HepG2 (cell line): ENCODE data around the gene PGM5. TPM values are rescaled to one million over a fixed set of nuclear protein-coding genes. Genes with fewer than 3 reads are reported as not detected.

Experiments used
- ATAC-seq: fragments of 200-7000 bp; cut with Tn5 transposase; 3 replicates; pipeline ENCODE4 v1.9.1; 2020; ENCODE audit warnings: mild to moderate bottlenecking, moderate library complexity
- BruUV-seq: library from RNA; stranded (reverse); fragments of 400-500 nt; replicated peaks from 2 replicates; lab custom pipeline; 2021; lab: Mats Ljungman, UMichigan
- CTCF ChIA-PET: fragments of 300-600 bp; formaldehyde crosslinking; extraction: SDS; loops from one replicate; lab custom pipeline; 2021; ENCODE audit warnings: low total read pairs, inconsistent platforms, low intra/inter-chr PET ratio; lab: Yijun Ruan, JAX
- POLR2A ChIA-PET: fragments of 350-600 bp; sonication (Branson Sonifier 250); formaldehyde crosslinking; loops from one replicate; lab custom pipeline; 2020; ENCODE audit warnings: antibody characterized with exemption, inconsistent platforms; lab: Yijun Ruan, JAX
- DNase-seq: peaks from one replicate; pipeline ENCODE4 v3.0.0-alpha.2; 2015; ENCODE audit warnings: low spot score
- FAIRE-seq: peaks from 3 replicates; lab custom pipeline; 2011; peaks lifted over from hg19 to GRCh38; lab: Jason Lieb, UNC
- H2AFZ ChIP-seq: one replicate; pipeline ENCODE4 v1.6.1; 2011; ENCODE audit warnings: low read length, inconsistent platforms
- H3K27ac ChIP-seq: fragments of 300-600 bp; 3 replicates; pipeline ENCODE4 v1.8.0; 2011; ENCODE audit warnings: mixed run types, mild to moderate bottlenecking, mixed read lengths, low read length, inconsistent platforms; ENCODE audit not compliant: insufficient read depth; ENCODE audit errors: extremely low read length
- H3K27me3 ChIP-seq, 2 experiments: fragments of 200-600 bp in 1 of 2; 2 replicates in 1 of 2; 3 replicates in 1 of 2; pipeline versions ENCODE4 v1.6.0 to v1.8.0; 2011; ENCODE audit warnings: low read length in 2 of 2, mild to moderate bottlenecking in 2 of 2, moderate library complexity in 2 of 2, inconsistent platforms in 1 of 2; ENCODE audit not compliant: insufficient read depth in 2 of 2, control insufficient read depth in 1 of 2
- H3K36me3 ChIP-seq, 2 experiments: fragments of 200-600 bp in 1 of 2; replicated peaks in 1 of 2; 2 replicates in 1 of 2; 3 replicates in 1 of 2; pipeline versions ENCODE4 v1.5.1 to v1.8.0; 2011; ENCODE audit warnings: low read length in 2 of 2, inconsistent platforms in 1 of 2; ENCODE audit not compliant: insufficient read depth in 2 of 2, control insufficient read depth in 1 of 2
- H3K4me1 ChIP-seq: 2 replicates; pipeline ENCODE4 v1.5.1; 2012; ENCODE audit warnings: low read length, inconsistent platforms; ENCODE audit not compliant: insufficient read depth
- H3K4me2 ChIP-seq: 2 replicates; pipeline ENCODE4 v1.6.0; 2011; ENCODE audit warnings: low read depth, low read length, inconsistent platforms
- H3K4me3 ChIP-seq, 3 experiments: fragments of 200-600 bp in 1 of 3; sonication (generic), shearing (Covaris generic) in 1 of 3; replicated peaks in 1 of 3; 2 replicates each; pipeline ENCODE4 v1.5.1; 2011 to 2016; ENCODE audit warnings: low read length in 3 of 3, inconsistent platforms in 2 of 3, low read depth in 2 of 3, mild to moderate bottlenecking in 2 of 3, control low read depth in 1 of 3, mixed read lengths in 1 of 3; ENCODE audit not compliant: insufficient read depth in 1 of 3
- H3K79me2 ChIP-seq: one replicate; pipeline ENCODE4 v1.6.1; 2011; ENCODE audit warnings: low read length, inconsistent platforms; ENCODE audit not compliant: insufficient read depth
- H3K9ac ChIP-seq: 2 replicates; pipeline ENCODE4 v1.6.0; 2011; ENCODE audit warnings: mild to moderate bottlenecking, low read depth, low read length, inconsistent platforms; ENCODE audit not compliant: insufficient read depth
- H3K9me3 ChIP-seq: 2 replicates; pipeline ENCODE4 v1.5.1; 2012; ENCODE audit warnings: mild to moderate bottlenecking, low read length
- H4K20me1 ChIP-seq: 2 replicates; pipeline ENCODE4 v1.6.0; 2011; ENCODE audit warnings: inconsistent platforms, mild to moderate bottlenecking, low read length, moderate library complexity; ENCODE audit not compliant: insufficient read depth
- ATF7-NPFF ChIP-seq: sonication (generic); formaldehyde crosslinking; IDR thresholded peaks from 2 replicates; pipeline ENCODE4 v1.8.1; 2023; ENCODE audit warnings: mild to moderate bottlenecking, low read depth, missing genetic modification reagents, moderate library complexity
- DMAP1 ChIP-seq: IDR thresholded peaks from 2 replicates; pipeline ENCODE4 v1.6.1; 2016
- E2F1 ChIP-seq: sonication (generic); formaldehyde crosslinking; IDR thresholded peaks from 2 replicates; pipeline ENCODE4 v1.5.0; 2020; ENCODE audit warnings: missing genetic modification reagents
- ELF1 ChIP-seq: sonication (generic); formaldehyde crosslinking; IDR thresholded peaks from 2 replicates; pipeline ENCODE4 v1.4.0; 2020; ENCODE audit warnings: missing genetic modification reagents
- GFI1 ChIP-seq: sonication (generic); formaldehyde crosslinking; IDR thresholded peaks from 2 replicates; pipeline ENCODE4 v1.5.0; 2020; ENCODE audit warnings: missing genetic modification reagents, mild to moderate bottlenecking, borderline replicate concordance
- HES4 ChIP-seq: sonication (generic); formaldehyde crosslinking; IDR thresholded peaks from 2 replicates; pipeline ENCODE4 v1.9.0; 2021; ENCODE audit warnings: mild to moderate bottlenecking, missing genetic modification reagents, borderline replicate concordance
- HNRNPL ChIP-seq: fragments of 200-400 bp; formaldehyde crosslinking; IDR thresholded peaks from 2 replicates; pipeline ENCODE4 v1.6.1; 2017; ENCODE audit warnings: mild to moderate bottlenecking, low read depth, low read length
- LCORL ChIP-seq, 2 experiments: fragments of 450-650 bp in 1 of 2; sonication (generic) in 1 of 2; formaldehyde crosslinking in 1 of 2; IDR thresholded peaks; 2 replicates each; pipeline versions ENCODE4 v1.5.0 to v1.6.1; 2017 to 2020; ENCODE audit warnings: antibody characterized with exemption in 1 of 2, missing genetic modification reagents in 1 of 2
- MTA3 ChIP-seq: sonication (generic); formaldehyde crosslinking; IDR thresholded peaks from 2 replicates; pipeline ENCODE4 v1.4.0; 2020; ENCODE audit warnings: missing genetic modification reagents
- RBM22 ChIP-seq: fragments of 200-400 bp; formaldehyde crosslinking; optimal IDR thresholded peaks from 2 replicates; pipeline ENCODE3; 2017; ENCODE audit warnings: mild to moderate bottlenecking, low read length, moderate library complexity
- SMAD9 ChIP-seq: sonication (generic); formaldehyde crosslinking; IDR thresholded peaks from 2 replicates; pipeline ENCODE4 v1.5.1; 2020; ENCODE audit warnings: mild to moderate bottlenecking, missing genetic modification reagents
- SRSF4 ChIP-seq: fragments of 200-400 bp; formaldehyde crosslinking; IDR thresholded peaks from one replicate; pipeline ENCODE4 v1.6.1; 2018; ENCODE audit warnings: mild to moderate bottlenecking, low read depth, low read length, moderate library complexity; ENCODE audit not compliant: poor library complexity, severe bottlenecking
- TCF7 ChIP-seq: sonication (generic); IDR thresholded peaks from 2 replicates; pipeline ENCODE4 v1.6.1; 2016; ENCODE audit warnings: antibody characterized with exemption, low read depth
- THYN1 ChIP-seq: sonication (generic); formaldehyde crosslinking; IDR thresholded peaks from 2 replicates; pipeline ENCODE4 v1.8.1; 2023; ENCODE audit warnings: low read depth, mild to moderate bottlenecking, moderate library complexity, missing genetic modification reagents, borderline replicate concordance
- ZEB1 ChIP-seq: IDR thresholded peaks from 2 replicates; pipeline ENCODE4 v1.6.1; 2012; ENCODE audit warnings: mild to moderate bottlenecking, low read depth, inconsistent platforms; ENCODE audit not compliant: insufficient replicate concordance
- ZMYM4 ChIP-seq: sonication (generic); formaldehyde crosslinking; IDR thresholded peaks from 2 replicates; pipeline ENCODE4 v1.8.1; 2023; ENCODE audit warnings: mild to moderate bottlenecking, missing genetic modification reagents
- ZNF615 ChIP-seq: sonication (generic); formaldehyde crosslinking; IDR thresholded peaks from 2 replicates; pipeline ENCODE4 v1.5.0; 2020; ENCODE audit warnings: mild to moderate bottlenecking, missing genetic modification reagents, borderline replicate concordance
- ZNF792 ChIP-seq: IDR thresholded peaks from 2 replicates; pipeline ENCODE4 v1.6.1; 2016
- ZNF891 ChIP-seq: sonication (generic); formaldehyde crosslinking; IDR thresholded peaks from 2 replicates; pipeline ENCODE4 v1.5.0; 2020; ENCODE audit warnings: mild to moderate bottlenecking, missing genetic modification reagents
- ZSCAN31 ChIP-seq: sonication (generic); formaldehyde crosslinking; IDR thresholded peaks from 2 replicates; pipeline ENCODE4 v1.5.0; 2020; ENCODE audit warnings: low read depth, mild to moderate bottlenecking, missing genetic modification reagents
- WGBS: methylation state at CpG from one replicate; pipeline ENCODE4 v1.1.6; 2017; ENCODE audit warnings: low lambda C conversion rate; 5-methylcytosine and 5-hydroxymethylcytosine counted together
- in situ Hi-C: cut with HindIII; loops from 2 replicates; pipeline ENCODE4 v1.10.0; 2017; ENCODE audit warnings: low pct_unique_long_range_greater_than_20kb; ENCODE audit not compliant: extremely low pct_ligation_motif_present
- intact Hi-C: fragments of 100-400 bp; cut with micrococcal nuclease; formaldehyde crosslinking; loops from one replicate; pipeline ENCODE4 v1.10.0; 2022; ENCODE audit not compliant: unreplicated experiment
- polyA plus RNA-seq, 8 experiments: library from polyadenylated mRNA; depleted of rRNA in 3 of 8; stranded (reverse) in 7 of 8; unstranded in 1 of 8; fragments of >200 nt; fragmentation: Illumina TruSeq in 4 of 8; extraction: Trizol in 4 of 8; gene quantifications; 2 replicates each; pipeline versions ENCODE4 v1.2.1 to v1.2.3, GENCODE V29; 2011 to 2016; ENCODE audit warnings: low read depth in 4 of 8, missing spikeins in 1 of 8, mixed read lengths in 1 of 8; ENCODE audit not compliant: insufficient read depth in 1 of 8
- total RNA-seq, 5 experiments: library from RNA; depleted of rRNA; stranded (reverse); fragments of >200 nt; fragmentation: Illumina TruSeq; extraction: Trizol; gene quantifications; 2 replicates each; pipeline ENCODE4 v1.2.3, GENCODE V29; 2016; ENCODE audit warnings: low read depth in 1 of 5

The PGM5 gene
- total and polyA plus RNA-seq, 2 of the 13 experiments (the other 11 are each of a cell fraction or from before 2014, with no cell fraction given), result not detected

- TF ChIP-seq THYN1, result no peak
- TF ChIP-seq ZNF891 (CRISPR knock-in tag), result no peak
- peak; percentile 95 for TF ChIP-seq LCORL (IDR thresholded peaks at IDR 0.05)
- TF ChIP-seq LCORL (CRISPR knock-in tag; IDR thresholded peaks at IDR 0.05), result no peak
- FAIRE-seq, result no peak
- in situ Hi-C loops (no loop called here), intact Hi-C loops (no loop called here)
- 0% methylated on average over 1 of the region's 1 CpG for WGBS
- Histone ChIP-seq H3K9ac (no peak overlapping the region), H4K20me1 (no peaks in the 10 kb centered on the region), H3K4me1 (no peaks in the 10 kb centered on the region), H3K9me3 (no peaks in the 10 kb centered on the region), H3K79me2 (no peaks in the 10 kb centered on the region), H3K4me3 (no peak overlapping the region), H3K4me2 (no peak overlapping the region), H3K27ac (no peak overlapping the region), H3K36me3 (no peaks in the 10 kb centered on the region), H2AFZ (no peak overlapping the region), H3K27me3 (no peaks in the 10 kb centered on the region)
- no peak for DNase-seq
- no peak for ATAC-seq
- ChIA-PET POLR2A (no interaction called here), CTCF (no interaction called here)
- BruUV-seq, result no TSS peak
Observed at GRCh38 chr9:68482548-68482947, 126.1 kb downstream of the PGM5 start.

- no peaks in the 10 kb centered on the region for H4K20me1 ChIP-seq
- H3K4me1 ChIP-seq, result no peaks in the 10 kb centered on the region
- ATAC-seq (no peak), FAIRE-seq (no peak), DNase-seq (no peak)
- no peaks in the 10 kb centered on the region for H3K27me3 ChIP-seq
- no peaks in the 10 kb centered on the region for H3K79me2 ChIP-seq
- no peaks in the 10 kb centered on the region for H3K36me3 ChIP-seq
- H3K4me3 ChIP-seq, result no peak overlapping the region
- TF ChIP-seq MTA3, result no peak
- TF ChIP-seq SRSF4, result no peak
- no peak for TF ChIP-seq RBM22
- no peak for TF ChIP-seq GFI1 (CRISPR knock-in tag)
- no peak for TF ChIP-seq ELF1 (CRISPR knock-in tag)
- TF ChIP-seq HNRNPL, result no peak
- no peak for TF ChIP-seq TCF7
- no peak for TF ChIP-seq ZMYM4 (CRISPR knock-in tag)
- no peak for TF ChIP-seq E2F1 (CRISPR knock-in tag)
- TF ChIP-seq ZSCAN31 (CRISPR knock-in tag), result no peak
- TF ChIP-seq ZEB1, result no peak
- no peak for TF ChIP-seq ZNF615 (CRISPR knock-in tag)
- no peak for TF ChIP-seq ATF7-NPFF (CRISPR knock-in tag)
- no peak for TF ChIP-seq ZNF792 (CRISPR knock-in tag)
- no peak for TF ChIP-seq HES4 (CRISPR knock-in tag)
- TF ChIP-seq DMAP1 (CRISPR knock-in tag), result no peak
- TF ChIP-seq SMAD9, result no peak
- 0% methylated on average over 2 of the region's 2 CpGs for WGBS
- ChIA-PET CTCF (no interaction called here), POLR2A (no interaction called here)
- no peaks in the 10 kb centered on the region for H3K9me3 ChIP-seq
- no peak overlapping the region for H3K27ac ChIP-seq
- H3K4me2 ChIP-seq, result no peak overlapping the region
- intact Hi-C loops, result no loop called here
- H2AFZ ChIP-seq, result no peak overlapping the region
- BruUV-seq, result no TSS peak
- in situ Hi-C loops, result no loop called here
- H3K9ac ChIP-seq, result no peak overlapping the region
Observed at GRCh38 chr9:68488126-68488525, 131.7 kb downstream of the PGM5 start.
